ENCODE data around the gene EXT2. TPM values are rescaled to one million over a fixed set of nuclear protein-coding genes. Genes with fewer than 3 reads are reported as not detected.

Gene EXT2
- total RNA-seq, 1 donor from 2014 or later = 73.9 TPM

DNA sequence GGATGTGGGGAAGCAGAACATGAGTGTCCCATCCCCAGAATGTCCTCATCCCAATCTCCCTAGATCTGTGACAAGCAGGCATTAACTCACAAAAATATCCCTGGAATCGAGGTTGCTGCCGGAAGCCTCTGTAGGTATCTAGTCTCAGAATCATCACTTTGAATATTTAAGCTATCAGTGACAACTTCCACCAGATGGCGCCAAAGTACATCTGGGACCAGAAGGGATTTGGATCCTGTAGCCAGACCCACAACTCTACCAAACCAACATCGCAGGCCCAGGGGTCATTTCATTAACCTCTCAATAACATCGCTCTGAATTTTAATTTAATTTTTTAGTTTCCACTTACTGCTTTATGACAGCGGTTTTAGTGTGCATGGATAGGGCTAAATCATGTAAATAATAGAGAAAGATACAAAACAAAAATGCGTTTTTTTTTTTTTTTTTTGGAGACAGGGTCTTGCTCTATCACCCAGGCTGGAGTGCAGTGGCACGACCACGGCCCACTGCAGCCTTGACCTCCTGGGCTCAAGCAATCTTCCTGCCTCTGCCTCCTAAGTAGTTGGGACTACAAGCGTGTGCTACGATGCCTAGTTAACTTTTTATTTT is 1.1 kb upstream of the EXT2 start:
- Mint-ChIP-seq H3K4me1 (ENCODE audit: low read depth) (peaks cover 6% of the 10 kb centered on the region), H3K36me3 (ENCODE audit: insufficient read depth) (peaks cover 3% of the 10 kb centered on the region), H3K4me3 (ENCODE audit: low read depth) (peak overlapping the region; percentile 73), H3K9me3 (ENCODE audit: low read depth) (peaks cover 4% of the 10 kb centered on the region), H3K27ac (no peak overlapping the region), H3K27me3 (no peaks in the 10 kb centered on the region)
- TF ChIP-seq, protein P1, sequence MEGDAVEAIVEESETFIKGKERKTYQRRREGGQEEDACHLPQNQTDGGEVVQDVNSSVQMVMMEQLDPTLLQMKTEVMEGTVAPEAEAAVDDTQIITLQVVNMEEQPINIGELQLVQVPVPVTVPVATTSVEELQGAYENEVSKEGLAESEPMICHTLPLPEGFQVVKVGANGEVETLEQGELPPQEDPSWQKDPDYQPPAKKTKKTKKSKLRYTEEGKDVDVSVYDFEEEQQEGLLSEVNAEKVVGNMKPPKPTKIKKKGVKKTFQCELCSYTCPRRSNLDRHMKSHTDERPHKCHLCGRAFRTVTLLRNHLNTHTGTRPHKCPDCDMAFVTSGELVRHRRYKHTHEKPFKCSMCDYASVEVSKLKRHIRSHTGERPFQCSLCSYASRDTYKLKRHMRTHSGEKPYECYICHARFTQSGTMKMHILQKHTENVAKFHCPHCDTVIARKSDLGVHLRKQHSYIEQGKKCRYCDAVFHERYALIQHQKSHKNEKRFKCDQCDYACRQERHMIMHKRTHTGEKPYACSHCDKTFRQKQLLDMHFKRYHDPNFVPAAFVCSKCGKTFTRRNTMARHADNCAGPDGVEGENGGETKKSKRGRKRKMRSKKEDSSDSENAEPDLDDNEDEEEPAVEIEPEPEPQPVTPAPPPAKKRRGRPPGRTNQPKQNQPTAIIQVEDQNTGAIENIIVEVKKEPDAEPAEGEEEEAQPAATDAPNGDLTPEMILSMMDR (IDR thresholded peaks at IDR 0.05; ENCODE audit: unreplicated experiment) = peak; percentile 84
- peak; percentile 57 for DNase-seq (ENCODE audit: low spot score, unreplicated experiment)

DNA sequence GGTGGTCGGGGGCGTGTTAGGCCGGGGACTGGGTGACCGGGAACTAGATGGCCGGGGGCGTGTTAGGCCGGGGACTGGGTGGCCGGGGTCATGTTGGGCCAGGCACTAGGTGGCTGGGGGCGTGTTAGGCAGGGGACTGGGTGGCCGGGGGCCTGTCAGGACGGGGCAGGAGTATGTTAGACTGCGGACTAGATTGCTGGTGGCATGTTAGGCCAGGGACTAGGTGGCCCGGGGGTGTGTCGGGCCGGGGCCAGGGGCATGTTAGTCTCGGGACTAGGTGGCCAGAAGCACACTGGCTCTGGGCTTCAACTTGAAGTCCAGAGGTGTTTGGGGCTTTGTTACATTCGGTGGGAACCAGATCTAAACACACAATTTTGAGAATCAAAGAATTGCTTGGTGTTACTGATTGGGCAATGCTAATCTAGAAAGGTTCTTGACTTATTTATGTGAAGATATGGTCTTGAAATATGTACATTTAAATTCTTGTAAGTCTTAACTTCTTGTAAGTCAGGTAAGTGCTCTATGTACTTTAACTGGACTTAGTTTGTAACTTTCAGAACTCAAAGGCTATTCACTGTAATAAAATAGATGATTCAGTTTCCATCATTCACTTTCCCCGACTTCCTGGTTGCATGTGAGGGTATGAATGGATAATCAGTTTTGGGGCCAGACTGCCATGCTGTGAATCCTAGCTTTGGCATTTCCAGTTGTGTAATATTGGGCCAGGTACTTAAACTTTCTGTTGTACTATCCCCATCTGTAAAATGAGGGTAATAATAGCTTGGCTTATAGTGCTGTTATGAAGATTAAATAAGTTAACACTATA is 1.1 kb downstream of the EXT2 start:
- Mint-ChIP-seq H3K4me1 (ENCODE audit: low read depth) (peaks cover 6% of the 10 kb centered on the region), H3K36me3 (ENCODE audit: insufficient read depth) (peaks cover 1% of the 10 kb centered on the region), H3K27me3 (no peaks in the 10 kb centered on the region), H3K9me3 (ENCODE audit: low read depth) (no peaks in the 10 kb centered on the region), H3K4me3 (ENCODE audit: low read depth) (peak overlapping the region; percentile 82), H3K27ac (peak overlapping the region; percentile 45)
- TF ChIP-seq, protein P1 (IDR thresholded peaks at IDR 0.05; ENCODE audit: unreplicated experiment) = no peak
- no peak for DNase-seq (ENCODE audit: low spot score, unreplicated experiment)

DNA sequence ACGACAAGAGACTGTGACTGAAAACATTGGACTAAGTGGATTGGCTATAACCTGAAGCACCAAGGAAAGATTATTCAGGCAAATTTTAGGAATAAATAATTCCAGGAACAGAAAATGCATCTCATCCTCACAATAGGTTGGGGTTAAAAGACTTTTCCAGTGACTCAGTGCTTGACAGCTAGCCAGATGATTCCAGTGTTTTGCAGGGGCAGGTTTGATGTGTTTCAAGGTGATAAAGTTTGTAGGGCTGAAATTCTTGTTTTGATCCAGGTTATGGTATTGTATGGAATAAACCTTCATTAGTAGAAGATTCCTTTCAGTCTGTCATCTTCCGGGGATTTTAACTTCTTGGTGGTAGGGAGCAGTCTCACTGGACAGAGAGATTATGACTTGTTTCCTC is 2.3 kb downstream of the EXT2 start:
- Mint-ChIP-seq H3K4me3 (ENCODE audit: low read depth) (no peak overlapping the region), H3K4me1 (ENCODE audit: low read depth) (peaks cover 6% of the 10 kb centered on the region), H3K27ac (peak overlapping the region; percentile 5), H3K27me3 (no peaks in the 10 kb centered on the region), H3K9me3 (ENCODE audit: low read depth) (no peaks in the 10 kb centered on the region), H3K36me3 (ENCODE audit: insufficient read depth) (peaks cover 1% of the 10 kb centered on the region)
- TF ChIP-seq, protein P1 (IDR thresholded peaks at IDR 0.05; ENCODE audit: unreplicated experiment) = no peak
- no peak for DNase-seq (ENCODE audit: low spot score, unreplicated experiment)

DNA sequence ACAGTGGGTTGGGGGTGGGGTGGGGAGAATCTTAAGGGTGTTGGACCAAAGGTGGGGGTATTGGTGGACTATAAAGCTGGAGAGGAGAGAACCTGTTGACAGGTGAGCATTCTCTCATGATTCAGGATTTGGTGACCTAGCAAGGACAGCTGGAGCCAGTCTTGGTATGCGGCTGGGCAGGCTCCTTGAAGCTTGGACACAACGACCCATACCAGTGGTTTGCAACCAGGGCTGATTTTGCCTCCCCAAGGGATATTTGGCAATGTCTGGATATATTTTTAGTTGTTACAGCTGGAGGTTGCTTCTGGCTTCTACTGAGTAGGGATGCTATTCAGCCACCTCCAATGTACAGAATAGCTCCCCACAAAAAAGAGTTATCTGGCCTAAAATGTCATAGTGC is 5.6 kb downstream of the EXT2 start:
- H3K9me3 Mint-ChIP-seq (ENCODE audit: low read depth) = no peaks in the 10 kb centered on the region
- H3K4me3 Mint-ChIP-seq (ENCODE audit: low read depth) = no peak overlapping the region
- no peak for DNase-seq (ENCODE audit: low spot score, unreplicated experiment)
- peaks cover 6% of the 10 kb centered on the region for H3K4me1 Mint-ChIP-seq (ENCODE audit: low read depth)
- H3K27me3 Mint-ChIP-seq = no peaks in the 10 kb centered on the region
- TF ChIP-seq, protein P1 (IDR thresholded peaks at IDR 0.05; ENCODE audit: unreplicated experiment) = no peak
- peaks cover 4% of the 10 kb centered on the region for H3K36me3 Mint-ChIP-seq (ENCODE audit: insufficient read depth)
- no peak overlapping the region for H3K27ac Mint-ChIP-seq

DNA sequence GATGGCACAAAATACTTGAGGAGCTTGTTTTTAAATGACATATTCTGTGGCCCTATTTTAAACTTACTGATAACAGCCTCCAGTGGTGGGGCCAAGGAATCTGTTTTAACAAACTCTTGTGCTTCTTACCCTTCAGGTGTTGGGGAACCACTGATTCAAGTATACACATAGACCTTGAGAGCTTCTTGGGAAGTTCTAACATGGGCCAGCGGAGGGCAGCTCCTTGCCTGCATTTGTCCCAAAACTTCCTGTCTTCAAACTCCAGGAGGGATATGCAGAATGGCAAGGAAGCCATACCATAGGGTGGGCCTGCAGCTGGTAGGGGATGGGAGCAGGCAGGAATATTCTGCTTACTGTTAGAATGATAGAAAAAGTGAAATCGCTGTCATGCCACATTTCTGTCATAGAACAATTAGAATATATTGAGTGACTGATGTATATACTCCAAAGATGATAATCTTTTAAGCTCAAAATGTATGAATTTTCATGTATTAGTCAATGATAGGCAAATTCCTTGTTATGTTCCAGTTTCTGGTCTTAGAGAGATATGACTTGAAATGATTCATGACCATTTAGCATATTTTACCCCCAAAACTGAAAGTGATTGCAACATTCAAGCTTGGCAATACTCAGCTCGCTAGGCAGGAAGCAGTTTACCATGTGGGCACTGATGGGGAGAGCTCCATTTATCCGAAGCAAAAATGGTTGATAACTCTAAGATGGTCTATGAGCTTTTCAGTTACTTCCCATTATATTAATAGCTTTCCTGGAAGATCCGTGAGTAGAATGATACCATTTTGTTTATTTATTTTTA is 9.2 kb downstream of the EXT2 start:
- TF ChIP-seq, protein P1 (IDR thresholded peaks at IDR 0.05; ENCODE audit: unreplicated experiment) = no peak
- Mint-ChIP-seq H3K4me3 (ENCODE audit: low read depth) (no peak overlapping the region), H3K36me3 (ENCODE audit: insufficient read depth) (peaks cover 2% of the 10 kb centered on the region), H3K27me3 (no peaks in the 10 kb centered on the region), H3K4me1 (ENCODE audit: low read depth) (no peaks in the 10 kb centered on the region), H3K27ac (no peak overlapping the region), H3K9me3 (ENCODE audit: low read depth) (no peaks in the 10 kb centered on the region)
- DNase-seq (ENCODE audit: low spot score, unreplicated experiment) = no peak

All from progenitor cell of endocrine pancreas (in vitro differentiated cells).